HG03469 (cell line): ENCODE measurements around the gene KLRC1.
"Not testable (repeated sequence)": the region's sequence is repeated elsewhere in the genome, so short reads cannot be mapped to it uniquely, and the experiment has no call there.

Experiments
- ATAC-seq: cut with Tn5 transposase; IDR thresholded peaks from one replicate; pipeline ENCODE4 v1.9.1; 2021; ENCODE audit warnings: mild to moderate bottlenecking, moderate library complexity, moderate number of reproducible peaks; ENCODE audit not compliant: unreplicated experiment

KLRC1 gene

GRCh38 chr12:10453156-10453555 is at the start of gene KLRC1:
Gene KLRC1, minus strand, starts transcription at chr12:10453377. Its CDS starts 2,221 bp downstream, at chr12:10451156.
- no peak for ATAC-seq

- no peak for ATAC-seq
Measured at GRCh38 chr12:10501030-10501429, 47.9 kb upstream of the KLRC1 start.

DNA sequence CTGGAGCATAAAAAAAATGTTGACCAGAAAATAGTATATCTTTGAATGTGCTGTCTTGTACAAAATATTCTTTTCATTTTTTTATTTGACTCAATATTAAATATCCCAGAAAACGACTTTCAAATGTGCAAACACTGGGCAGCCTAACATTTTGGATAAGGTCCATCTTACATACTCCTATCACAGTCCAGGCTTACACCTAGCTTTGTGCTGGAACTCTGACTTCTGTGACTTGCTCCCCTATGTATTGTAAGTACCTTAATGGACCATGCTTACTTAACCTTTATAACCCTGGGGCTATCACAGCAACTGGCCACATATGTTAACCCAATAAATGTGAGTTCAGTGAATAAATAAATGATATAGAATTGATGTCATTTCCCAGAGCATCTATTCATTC is 44.9 kb upstream of the KLRC1 start:
- no peak for ATAC-seq

GRCh38 chr12:10497602-10498001 is 44.4 kb upstream of the KLRC1 start:
- ATAC-seq: no peak

DNA sequence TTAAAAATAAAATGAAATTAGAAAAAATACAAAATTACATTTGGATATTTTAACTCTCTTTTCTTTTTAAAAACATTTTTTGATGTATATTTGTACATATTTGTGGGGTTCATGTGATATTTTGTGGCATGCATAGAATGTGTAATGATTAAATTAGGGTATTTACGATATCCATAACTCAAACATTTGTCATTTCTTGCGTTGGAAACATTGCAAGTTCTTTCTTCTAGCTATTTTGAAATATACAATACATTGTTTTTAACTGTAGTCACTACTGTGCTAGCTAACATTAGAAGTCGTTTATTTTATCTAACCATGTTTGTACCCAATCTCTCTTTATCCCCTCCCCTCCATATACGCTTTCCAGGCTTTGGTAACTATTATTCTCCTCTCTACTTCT is 38.6 kb upstream of the KLRC1 start:
- ATAC-seq: no peak

DNA sequence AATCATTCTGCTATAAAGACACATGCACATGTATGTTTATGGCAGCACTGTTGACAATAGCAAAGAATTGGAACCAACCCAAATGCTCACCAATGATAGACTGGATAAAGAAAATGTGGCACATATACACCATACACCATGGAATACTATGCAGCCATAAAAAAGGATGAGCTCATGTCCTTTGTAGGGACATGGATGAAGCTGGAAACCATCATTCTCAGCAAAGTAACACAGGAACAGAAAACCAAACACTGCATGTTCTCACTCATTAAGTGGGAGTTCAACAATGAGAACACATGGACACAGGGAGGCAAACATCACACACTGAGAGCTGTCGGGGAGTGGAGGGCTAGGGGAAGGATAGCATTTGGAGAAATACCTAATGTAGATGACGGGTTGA is 34.2 kb upstream of the KLRC1 start:
- not testable (repeated sequence) for ATAC-seq

- not testable (repeated sequence) for ATAC-seq
Measured at GRCh38 chr12:10481901-10482300, 28.7 kb upstream of the KLRC1 start.

GRCh38 chr12:10472808-10473207 is 19.6 kb upstream of the KLRC1 start:
- ATAC-seq: not testable (repeated sequence)

DNA sequence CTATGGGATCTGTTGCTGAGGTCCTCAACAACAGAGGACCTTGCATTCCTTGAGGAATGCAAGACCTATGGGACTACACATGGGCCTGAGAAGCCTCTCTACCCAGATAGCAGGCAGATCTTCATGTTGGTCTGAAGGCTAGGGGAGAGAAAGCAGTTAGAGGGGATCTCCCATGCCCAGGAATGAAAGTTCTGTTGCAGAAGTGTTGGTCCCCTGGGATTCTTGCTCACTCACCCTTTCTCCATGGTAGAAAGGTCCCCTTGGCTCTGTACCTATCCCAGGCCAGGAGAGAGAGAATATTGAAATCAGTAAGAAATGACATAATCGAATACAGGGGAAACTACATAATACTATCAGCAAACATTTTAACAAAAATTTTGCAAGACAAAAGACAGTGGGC is 16.5 kb upstream of the KLRC1 start:
- no peak for ATAC-seq

DNA sequence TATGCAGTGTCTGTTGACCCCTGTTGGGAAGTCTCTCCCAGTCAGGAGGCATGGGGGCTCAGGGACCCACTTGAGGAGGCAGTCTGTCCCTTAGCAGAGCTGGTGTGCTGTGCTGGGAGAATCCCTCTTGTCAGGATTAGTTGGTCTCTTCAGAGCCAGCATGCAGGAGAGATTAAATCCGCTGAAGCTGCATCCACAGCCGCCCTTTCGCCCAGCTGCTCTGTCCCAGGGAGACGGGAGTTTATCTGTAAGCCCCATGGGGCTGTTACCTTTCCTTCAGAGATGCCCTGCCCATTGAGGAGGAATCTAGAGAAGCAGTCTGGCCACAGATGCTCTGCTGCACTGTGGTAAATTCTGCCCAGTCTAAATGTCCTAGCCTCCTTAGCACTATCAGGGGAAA is 13.1 kb upstream of the KLRC1 start:
- ATAC-seq: no peak

GRCh38 chr12:10457760-10458159 is 4.6 kb upstream of the KLRC1 start:
- no peak for ATAC-seq

DNA sequence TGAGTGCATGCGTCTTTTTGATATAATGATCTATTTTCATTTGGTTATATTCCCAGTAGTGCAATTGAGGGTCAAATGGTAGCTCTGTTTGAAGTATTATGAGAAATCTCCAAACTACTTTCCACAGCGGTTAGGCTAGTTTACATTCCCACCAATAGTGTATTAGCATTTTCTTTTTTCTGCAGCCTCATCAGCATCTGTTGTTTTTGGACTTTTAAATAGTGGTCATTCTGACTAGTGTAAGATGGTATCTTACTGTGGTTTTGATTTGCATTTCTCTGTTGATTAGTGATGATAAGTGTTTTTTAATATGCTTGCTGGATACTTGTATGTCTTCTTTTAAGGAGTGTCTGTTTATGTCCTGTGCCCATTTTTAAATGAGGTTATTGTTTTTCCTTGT is 3.7 kb upstream of the KLRC1 start:
- no peak for ATAC-seq

DNA sequence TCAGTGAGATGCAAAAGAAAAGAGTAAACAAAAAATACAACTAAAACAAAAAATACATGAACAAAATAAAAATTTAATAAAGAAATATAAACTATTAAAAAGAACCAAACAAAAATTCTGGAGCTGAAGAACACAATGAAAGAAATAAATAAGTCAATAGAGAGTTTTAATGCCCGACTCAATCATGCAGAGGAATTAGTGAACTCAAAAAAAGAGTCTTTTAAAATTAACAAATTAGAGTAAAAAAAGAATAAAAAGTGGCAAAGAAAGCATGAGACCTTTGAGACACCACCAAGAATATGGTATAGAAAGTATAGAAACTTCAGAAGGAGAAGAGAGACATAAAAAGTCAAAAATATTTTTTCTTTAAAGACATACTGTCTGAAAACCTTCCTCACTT is 2.6 kb upstream of the KLRC1 start:
- no peak for ATAC-seq

- ATAC-seq: no peak
Measured at GRCh38 chr12:10454531-10454930, 1.4 kb upstream of the KLRC1 start.

DNA sequence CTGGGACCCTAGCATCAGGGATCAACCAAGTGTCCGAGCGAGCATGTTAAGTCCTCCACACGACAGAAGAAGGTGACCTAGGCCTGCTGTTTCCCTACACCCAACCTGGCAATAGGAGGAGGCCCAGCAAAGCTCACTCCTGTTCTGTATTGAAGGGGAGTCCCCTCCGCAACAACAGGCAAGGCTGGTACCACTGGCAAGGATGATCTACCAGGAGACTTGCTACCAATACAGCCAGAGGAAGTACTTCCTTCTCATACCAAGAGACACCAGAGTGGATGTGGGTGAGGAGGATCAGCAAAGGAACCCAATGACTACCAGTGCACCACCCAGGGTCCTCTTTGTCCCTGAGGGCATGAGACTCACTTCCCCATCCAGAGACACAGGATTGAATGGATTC is 4.9 kb downstream of the KLRC1 start:
- no peak for ATAC-seq

DNA sequence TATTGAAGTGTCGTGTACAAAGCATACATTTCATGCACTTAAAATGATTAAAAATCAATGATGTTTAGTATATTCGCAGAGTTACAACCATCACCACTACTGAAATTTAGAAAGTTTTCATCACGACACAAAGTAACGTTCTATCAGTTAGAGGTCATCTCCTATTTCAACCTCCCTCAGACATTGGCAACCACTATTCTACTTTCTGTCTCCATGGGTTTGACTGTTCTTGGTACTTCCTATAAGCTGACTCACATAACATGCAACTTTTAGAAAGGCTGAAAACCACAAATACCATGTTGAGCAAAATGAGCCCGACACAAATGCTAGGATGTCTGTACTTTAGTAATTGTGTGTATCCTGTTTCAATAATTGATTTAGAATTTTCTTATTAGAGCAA is 7.1 kb downstream of the KLRC1 start:
- not testable (repeated sequence) for ATAC-seq

GRCh38 chr12:10441144-10441543 is 12.0 kb downstream of the KLRC1 start:
- ATAC-seq: not testable (repeated sequence)

DNA sequence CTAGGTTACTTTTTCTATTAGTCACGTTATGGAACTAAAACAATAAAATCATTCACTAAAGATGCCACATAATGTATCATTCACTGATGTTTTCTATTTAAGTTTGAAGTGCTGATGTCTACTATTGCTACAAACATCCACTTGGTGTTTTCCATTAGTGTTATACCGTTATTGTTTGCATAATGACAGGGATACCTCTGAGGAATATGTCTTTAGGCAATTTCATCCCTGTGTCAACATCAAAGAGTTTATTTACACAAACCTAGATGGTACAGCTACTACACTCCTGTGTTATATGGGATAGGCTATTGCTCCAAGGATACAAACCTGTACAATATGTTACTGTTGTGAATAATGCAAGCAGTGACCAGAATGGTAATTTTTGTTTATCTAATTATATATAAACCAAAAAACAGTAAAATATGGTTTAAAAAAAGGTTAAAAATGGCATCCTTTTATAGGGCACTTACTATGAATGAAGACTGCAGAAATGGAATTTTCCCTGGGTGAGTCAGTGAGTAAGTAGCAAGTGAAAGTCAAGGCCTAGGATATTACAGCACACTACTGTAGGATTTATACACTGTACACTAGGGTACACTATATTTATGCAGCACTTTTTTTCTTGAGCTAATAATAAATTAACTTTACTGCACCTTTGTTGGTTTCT is 13.4 kb downstream of the KLRC1 start:
- ATAC-seq: not testable (repeated sequence)

DNA sequence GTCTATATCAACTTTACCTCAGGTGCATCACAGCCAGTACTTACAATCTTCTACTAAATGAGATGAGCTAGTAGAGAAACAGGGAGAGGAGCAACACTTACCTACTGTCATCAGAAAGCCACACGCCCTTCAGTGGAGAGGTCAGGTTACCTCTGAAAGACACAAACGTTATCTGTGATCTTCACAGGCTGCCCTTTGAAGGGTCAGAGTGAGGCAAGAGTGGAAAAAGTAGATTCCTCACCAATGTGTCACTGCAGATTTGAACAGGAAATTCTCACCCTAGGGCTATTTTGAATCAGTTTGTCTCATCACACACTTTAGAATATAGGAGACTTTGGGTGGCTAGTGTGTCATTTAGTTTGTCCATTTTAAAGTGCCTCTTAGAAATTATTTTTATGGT is 15.6 kb downstream of the KLRC1 start:
- ATAC-seq: not testable (repeated sequence)

DNA sequence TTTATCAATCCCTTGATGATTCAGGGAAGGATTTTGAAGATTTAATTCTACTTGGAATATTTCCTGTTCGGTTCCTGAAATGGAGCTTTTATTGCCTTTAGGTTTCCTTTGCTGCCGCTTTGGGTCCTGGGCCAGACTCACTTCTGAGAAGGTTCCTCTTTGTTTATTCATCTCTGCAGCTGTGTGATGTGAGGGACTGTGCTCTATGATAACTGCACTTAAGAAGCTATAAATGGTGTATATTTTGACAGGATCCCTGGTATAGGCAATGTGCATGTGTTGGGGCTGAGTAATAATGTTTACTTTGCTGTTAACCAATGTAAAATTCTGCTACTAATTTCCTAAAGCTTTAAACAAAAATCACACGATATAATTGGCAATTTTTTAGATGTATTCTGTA is 17.4 kb downstream of the KLRC1 start, which contains the start of gene KLRC2:
Gene KLRC2, minus strand, starts transcription at position 195 of the 400 bp plus-strand sequence. Its CDS starts 24 bp downstream, at position 171.
- not testable (repeated sequence) for ATAC-seq

DNA sequence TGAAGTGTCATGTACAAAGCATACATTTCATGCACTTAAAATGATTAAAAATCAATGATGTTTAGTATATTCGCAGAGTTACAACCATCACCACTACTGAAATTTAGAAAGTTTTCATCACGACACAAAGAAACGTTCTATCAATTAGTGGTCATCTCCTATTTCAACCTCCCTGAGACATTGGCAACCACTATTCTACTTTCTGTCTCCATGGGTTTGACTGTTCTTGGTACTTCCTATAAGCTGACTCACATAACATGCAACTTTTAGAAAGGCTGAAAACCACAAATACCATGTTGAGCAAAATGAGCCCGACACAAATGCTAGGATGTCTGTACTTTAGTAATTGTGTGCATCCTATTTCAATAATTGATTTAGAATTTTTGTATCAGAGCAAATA is 22.6 kb downstream of the KLRC1 start:
- ATAC-seq: not testable (repeated sequence)

DNA sequence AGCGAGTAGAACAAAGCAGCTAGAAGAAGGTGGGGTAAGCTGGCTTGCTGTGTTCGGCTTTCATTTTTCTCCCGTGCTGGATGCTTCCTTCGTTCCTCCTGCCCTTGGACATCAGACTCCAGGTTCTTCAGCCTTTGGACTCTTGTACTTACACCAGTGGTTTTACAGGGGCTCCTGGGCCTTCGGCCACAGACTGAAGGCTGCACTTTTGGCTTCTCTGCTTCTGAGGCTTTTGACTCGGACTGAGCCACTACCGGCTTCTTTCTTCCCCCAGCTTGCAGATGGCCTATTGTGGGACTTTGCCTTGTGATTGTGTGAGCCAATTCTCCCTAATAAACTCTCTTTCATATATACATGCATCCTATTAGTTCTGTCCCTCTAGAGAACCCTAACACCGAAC is 27.2 kb downstream of the KLRC1 start:
- ATAC-seq: not testable (repeated sequence)
